Activated CD4-positive, alpha-beta T cell treated with anti-CD3 and anti-CD28 coated beads for 24 hours (primary cell): ENCODE measurements around the gene ZCWPW2.

Source experiments
- DNase-seq, 2 donors: peaks; one replicate each; pipeline ENCODE4 v3.0.0-alpha.2; 2020; ENCODE audit warnings: low read depth in 2 of 2

Gene ZCWPW2

GRCh38 chr3:28376424-28376823 is 27.9 kb downstream of the ZCWPW2 start:
- DNase-seq = no peak

GRCh38 chr3:28386049-28386448 is 37.5 kb downstream of the ZCWPW2 start:
- DNase-seq = no peak

- no peak for DNase-seq
These were observed 40.5 kb downstream of the ZCWPW2 start for GRCh38 chr3:28388978-28389377.

- DNase-seq = no peak
These were observed 50.7 kb downstream of the ZCWPW2 start for GRCh38 chr3:28399206-28399605.

GRCh38 chr3:28406241-28406640 is 57.7 kb downstream of the ZCWPW2 start:
- no peak for DNase-seq

- DNase-seq = no peak
These were observed 100.9 kb downstream of the ZCWPW2 start for GRCh38 chr3:28449398-28449797.

DNA sequence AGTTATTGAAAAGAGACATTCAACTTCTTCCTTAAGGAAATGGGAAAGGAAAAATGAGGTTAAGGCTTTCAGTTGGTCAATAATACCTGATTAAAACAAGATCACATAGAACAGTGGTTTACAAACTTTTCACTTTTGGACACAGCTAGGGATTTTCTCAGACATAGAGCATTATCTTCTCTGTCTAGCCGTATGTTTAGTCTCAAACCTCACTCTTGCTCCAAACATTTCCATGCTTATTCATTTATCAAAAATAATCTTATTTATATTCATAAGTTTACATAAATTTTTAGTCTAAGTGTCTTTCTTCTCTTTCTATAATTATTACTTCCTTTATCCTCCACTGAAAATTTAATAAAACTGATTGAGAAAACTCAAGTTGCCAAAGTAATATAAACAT is 114.3 kb downstream of the ZCWPW2 start:
- no peak for DNase-seq

- DNase-seq = no peak
These were observed 118.9 kb downstream of the ZCWPW2 start for GRCh38 chr3:28467414-28467813.

GRCh38 chr3:28476194-28476593 is 127.7 kb downstream of the ZCWPW2 start:
- DNase-seq = no peak

- no peak for DNase-seq
These were observed 128.2 kb downstream of the ZCWPW2 start for GRCh38 chr3:28476764-28477163.

- no peak for DNase-seq
These were observed 136.6 kb downstream of the ZCWPW2 start for GRCh38 chr3:28485164-28485563.

DNA sequence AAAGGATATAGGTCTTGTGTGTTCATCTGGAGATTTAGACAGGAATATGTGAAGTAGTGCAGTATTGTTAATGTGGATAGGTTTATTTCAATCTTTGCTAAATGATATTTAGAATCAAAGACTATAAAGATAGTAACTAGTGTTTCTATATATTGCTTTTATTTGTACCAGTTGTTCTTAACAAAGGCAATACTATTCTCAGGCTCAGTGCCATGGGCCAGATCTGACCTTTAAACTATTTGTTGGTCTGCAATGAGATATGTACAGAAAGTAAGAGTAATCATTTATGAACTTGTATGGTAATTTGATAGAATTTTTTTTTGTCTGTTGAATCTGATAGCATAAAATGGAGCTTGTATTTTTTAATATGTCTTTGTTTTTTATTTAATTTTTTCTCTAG is 146.8 kb downstream of the ZCWPW2 start:
- no peak for DNase-seq

- DNase-seq = no peak
These were observed 153.9 kb downstream of the ZCWPW2 start for GRCh38 chr3:28502397-28502937.

- no peak for DNase-seq
These were observed 156.5 kb downstream of the ZCWPW2 start for GRCh38 chr3:28504976-28505375.

DNA sequence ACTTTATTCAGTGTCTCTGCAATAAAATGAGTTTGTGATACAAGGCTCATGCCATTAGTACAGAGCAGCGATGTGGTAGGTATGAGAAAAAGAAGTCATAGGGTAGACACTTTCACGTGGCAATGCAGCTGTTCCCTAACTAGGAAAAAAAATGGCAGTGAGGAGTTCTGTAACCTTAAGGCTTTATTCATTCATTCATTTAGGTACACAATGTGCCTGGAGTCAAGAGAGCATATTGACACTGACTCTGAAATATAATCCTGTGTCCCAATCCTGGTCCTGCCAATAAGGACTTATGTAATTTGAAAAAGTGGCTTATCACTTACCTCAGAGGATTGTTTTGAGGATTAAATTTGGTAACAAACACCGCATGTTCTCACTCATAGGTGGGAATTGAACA is 173.1 kb downstream of the ZCWPW2 start:
- DNase-seq = no peak

DNA sequence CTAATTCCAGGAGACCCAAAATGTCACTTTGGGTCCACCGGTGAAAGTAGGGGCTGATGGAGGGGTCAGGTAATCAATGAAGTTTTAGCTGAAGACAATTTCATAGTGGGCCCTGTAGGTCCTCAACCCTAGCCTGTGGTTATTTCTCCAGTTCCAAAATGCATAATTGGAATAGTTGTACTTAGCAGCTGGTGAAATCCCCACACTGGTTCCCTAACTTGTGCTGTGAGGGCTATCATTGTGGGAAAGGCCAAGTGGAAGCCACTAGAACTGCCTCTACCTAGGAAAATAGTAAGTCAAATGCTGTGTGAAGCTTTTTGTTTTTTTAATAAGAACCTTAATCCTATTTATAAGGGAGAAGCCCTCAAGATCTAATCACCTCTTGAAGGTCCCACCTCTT is 193.8 kb downstream of the ZCWPW2 start:
- DNase-seq = no peak

- no peak for DNase-seq
These were observed 195.7 kb downstream of the ZCWPW2 start for GRCh38 chr3:28544236-28544635.

- no peak for DNase-seq
These were observed 196.3 kb downstream of the ZCWPW2 start for GRCh38 chr3:28544831-28545230.

DNA sequence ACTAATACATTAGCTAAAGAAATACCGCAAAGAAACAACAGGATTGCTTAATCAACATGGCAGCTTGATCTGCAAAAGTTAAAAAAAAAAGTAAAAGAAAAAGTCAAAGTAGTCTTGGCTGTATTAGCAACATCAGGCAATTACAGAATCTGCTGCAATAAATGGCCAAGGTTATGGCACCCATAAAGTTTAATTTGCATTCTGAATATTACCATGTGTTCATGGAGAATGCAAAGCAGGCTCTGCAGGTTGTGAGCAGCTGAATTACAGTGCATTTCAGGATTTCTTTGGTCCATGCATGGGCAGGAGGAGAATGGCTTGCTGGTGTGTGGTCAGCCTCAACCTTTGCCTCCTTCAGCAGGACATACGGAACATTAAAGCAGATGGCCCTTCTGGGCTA is 199.2 kb downstream of the ZCWPW2 start:
- DNase-seq = no peak

- no peak for DNase-seq
These were observed 204.7 kb downstream of the ZCWPW2 start for GRCh38 chr3:28553175-28553574.

GRCh38 chr3:28556195-28556594 is 207.7 kb downstream of the ZCWPW2 start:
- DNase-seq = no peak

GRCh38 chr3:28564211-28564610 is 215.7 kb downstream of the ZCWPW2 start:
- DNase-seq = no peak

- no peak for DNase-seq
These were observed 220.8 kb downstream of the ZCWPW2 start for GRCh38 chr3:28569357-28569756.

DNA sequence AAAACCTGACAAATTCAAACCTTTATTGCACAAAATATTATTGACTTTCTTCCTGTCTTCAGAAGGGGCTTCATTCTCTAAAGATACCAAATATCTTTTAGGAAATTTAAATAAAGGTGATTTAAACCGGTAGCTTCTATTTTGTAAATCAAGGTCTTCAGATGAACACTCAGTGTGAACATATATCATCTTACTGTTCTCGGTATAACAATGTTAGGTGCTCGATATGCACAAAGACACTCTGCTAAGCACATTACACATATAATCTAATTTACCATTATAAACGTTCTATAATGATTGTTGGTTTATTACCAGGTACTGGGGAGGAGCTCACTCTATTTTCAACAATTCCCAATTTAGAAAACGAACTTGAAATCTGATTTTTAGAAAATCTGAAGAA is 225.5 kb downstream of the ZCWPW2 start:
- no peak for DNase-seq
